Stomach (tissue), 9 donors: ENCODE measurements around the gene RIPOR3. TPM values are rescaled to one million over a fixed set of nuclear protein-coding genes. Genes with fewer than 3 reads are reported as not detected.

Source experiments
- DNase-seq, 2 donors: peaks; one replicate each; pipeline versions ENCODE4 v3.0.0 to v3.0.0-alpha.2; 2013 to 2019
- H3K27ac ChIP-seq, 5 donors: fragments of 200-600 bp in 4 of 5; sonication (generic) in 4 of 5; one replicate each; pipeline ENCODE4 v1.5.1; 2013 to 2019; ENCODE audit warnings: mild to moderate bottlenecking in 1 of 5, moderate library complexity in 1 of 5
- H3K27me3 ChIP-seq, 3 donors: fragments of 200-600 bp; sonication (generic); one replicate each; pipeline ENCODE4 v1.5.1; 2017 to 2019; ENCODE audit warnings: mixed run types in 1 of 3
- H3K36me3 ChIP-seq, 4 donors: fragments of 200-600 bp; sonication (generic); 1 replicate in 3 of 4; 2 replicates in 1 of 4; pipeline ENCODE4 v1.5.1; 2016 to 2019
- H3K4me1 ChIP-seq, 4 donors: fragments of 200-600 bp; sonication (generic); one replicate each; pipeline ENCODE4 v1.5.1; 2016 to 2019
- H3K4me3 ChIP-seq, 4 donors: fragments of 200-600 bp; sonication (generic) in 3 of 4; one replicate each; pipeline ENCODE4 v1.5.1; 2016 to 2019; ENCODE audit warnings: mild to moderate bottlenecking in 1 of 4
- H3K9me3 ChIP-seq, 4 donors: fragments of 200-600 bp; sonication (generic); one replicate each; pipeline ENCODE4 v1.5.1; 2016 to 2019
- EP300 ChIP-seq: sonication (generic); formaldehyde crosslinking; IDR thresholded peaks from one replicate; pipeline ENCODE4 v1.6.1; 2017; ENCODE audit warnings: antibody characterized with exemption
- POLR2A ChIP-seq, 4 donors: fragments of 450-650 bp; IDR thresholded peaks; one replicate each; pipeline ENCODE4 v1.6.1; 2016; ENCODE audit warnings: antibody characterized with exemption in 4 of 4, control low read depth in 2 of 4, mild to moderate bottlenecking in 1 of 4, moderate library complexity in 1 of 4
- POLR2AphosphoS5 ChIP-seq, 3 donors: sonication (generic); formaldehyde crosslinking; IDR thresholded peaks; one replicate each; pipeline ENCODE4 v1.6.1; 2016; ENCODE audit warnings: antibody characterized with exemption in 3 of 3
- WGBS, 5 donors: extraction: QIAGEN DNeasy Blood & Tissue Kit in 3 of 5; methylation state at CpG; one replicate each; pipeline versions ENCODE4 v1.1.5 to v1.1.7; 2013 to 2018; 5-methylcytosine and 5-hydroxymethylcytosine counted together
- intact Hi-C: fragments of 100-400 bp; cut with DNase I; formaldehyde crosslinking; loops from one replicate; pipeline ENCODE4 v1.15.1; 2023; ENCODE audit warnings: low total_unique reads
- polyA plus RNA-seq, 3 donors: library from polyadenylated mRNA; stranded (reverse); fragments of 200-250 nt; gene quantifications; one replicate each; pipeline ENCODE4 v1.2.3, GENCODE V29; 2013
- total RNA-seq, 5 donors: library from RNA; depleted of rRNA; stranded (reverse); fragments of >200 nt; gene quantifications; one replicate each; pipeline versions ENCODE4 v1.1.0 to v1.2.3, GENCODE V29; 2014 to 2016
- TF ChIP-seq, protein P1 (sequence below), 7 experiments: fragments of 450-650 bp in 4 of 7; fragments of 200-600 bp in 3 of 7; sonication (generic) in 3 of 7; IDR thresholded peaks; one replicate each; pipeline ENCODE4 v1.5.1; 2016 to 2019; ENCODE audit warnings: antibody characterized with exemption in 7 of 7, control low read depth in 2 of 7, mild to moderate bottlenecking in 1 of 7
- donor health status: healthy with polysubstance abuse.
- donor health status: Bipolar disorder and iron deficiency.
- donor health status: healthy.

RIPOR3 gene
- total and polyA plus RNA-seq, 8 donors, result 4.4 to 61.1 (median 8.2) TPM

DNA sequence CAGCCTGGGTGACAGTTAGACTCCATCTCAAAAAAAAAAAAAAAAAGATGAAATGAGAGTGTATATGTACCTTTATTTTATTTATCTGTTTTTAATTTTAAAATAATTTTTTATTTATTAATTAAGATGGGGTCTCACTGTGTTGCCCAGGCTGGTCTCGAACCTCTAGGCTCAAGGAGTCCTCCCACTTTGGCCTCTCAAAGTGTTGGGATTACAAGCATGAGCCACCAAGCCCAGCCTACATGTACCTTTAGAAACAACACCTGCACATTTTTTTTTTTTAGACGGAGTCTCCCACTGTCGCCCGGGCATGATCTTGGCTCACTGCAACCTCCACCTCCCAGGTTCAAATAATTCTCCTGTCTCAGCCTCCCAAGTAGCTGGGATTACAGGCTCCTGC lies 28.0 kb upstream of the RIPOR3 start:
- TF ChIP-seq POLR2A (IDR thresholded peaks at IDR 0.05) (no peak), EP300 (no peak), POLR2AphosphoS5 (IDR thresholded peaks at IDR 0.05) (no peak)
- TF ChIP-seq, protein P1, sequence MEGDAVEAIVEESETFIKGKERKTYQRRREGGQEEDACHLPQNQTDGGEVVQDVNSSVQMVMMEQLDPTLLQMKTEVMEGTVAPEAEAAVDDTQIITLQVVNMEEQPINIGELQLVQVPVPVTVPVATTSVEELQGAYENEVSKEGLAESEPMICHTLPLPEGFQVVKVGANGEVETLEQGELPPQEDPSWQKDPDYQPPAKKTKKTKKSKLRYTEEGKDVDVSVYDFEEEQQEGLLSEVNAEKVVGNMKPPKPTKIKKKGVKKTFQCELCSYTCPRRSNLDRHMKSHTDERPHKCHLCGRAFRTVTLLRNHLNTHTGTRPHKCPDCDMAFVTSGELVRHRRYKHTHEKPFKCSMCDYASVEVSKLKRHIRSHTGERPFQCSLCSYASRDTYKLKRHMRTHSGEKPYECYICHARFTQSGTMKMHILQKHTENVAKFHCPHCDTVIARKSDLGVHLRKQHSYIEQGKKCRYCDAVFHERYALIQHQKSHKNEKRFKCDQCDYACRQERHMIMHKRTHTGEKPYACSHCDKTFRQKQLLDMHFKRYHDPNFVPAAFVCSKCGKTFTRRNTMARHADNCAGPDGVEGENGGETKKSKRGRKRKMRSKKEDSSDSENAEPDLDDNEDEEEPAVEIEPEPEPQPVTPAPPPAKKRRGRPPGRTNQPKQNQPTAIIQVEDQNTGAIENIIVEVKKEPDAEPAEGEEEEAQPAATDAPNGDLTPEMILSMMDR (IDR thresholded peaks at IDR 0.05), result no peak
- Histone ChIP-seq H3K4me1 (peaks cover 1 to 7% (median 3%) of the 10 kb centered on the region in 4 donors), H3K36me3 (no peaks in the 10 kb centered on the region), H3K27ac (no peak overlapping the region), H3K9me3 (no peaks in the 10 kb centered on the region), H3K4me3 (no peak overlapping the region), H3K27me3 (no peaks in the 10 kb centered on the region)
- DNase-seq, result no peak
- 93 to 97% (median 95%) methylated on average over 4 of the region's 4 CpGs for WGBS, 5 donors
- intact Hi-C loops, result no loop called here

DNA sequence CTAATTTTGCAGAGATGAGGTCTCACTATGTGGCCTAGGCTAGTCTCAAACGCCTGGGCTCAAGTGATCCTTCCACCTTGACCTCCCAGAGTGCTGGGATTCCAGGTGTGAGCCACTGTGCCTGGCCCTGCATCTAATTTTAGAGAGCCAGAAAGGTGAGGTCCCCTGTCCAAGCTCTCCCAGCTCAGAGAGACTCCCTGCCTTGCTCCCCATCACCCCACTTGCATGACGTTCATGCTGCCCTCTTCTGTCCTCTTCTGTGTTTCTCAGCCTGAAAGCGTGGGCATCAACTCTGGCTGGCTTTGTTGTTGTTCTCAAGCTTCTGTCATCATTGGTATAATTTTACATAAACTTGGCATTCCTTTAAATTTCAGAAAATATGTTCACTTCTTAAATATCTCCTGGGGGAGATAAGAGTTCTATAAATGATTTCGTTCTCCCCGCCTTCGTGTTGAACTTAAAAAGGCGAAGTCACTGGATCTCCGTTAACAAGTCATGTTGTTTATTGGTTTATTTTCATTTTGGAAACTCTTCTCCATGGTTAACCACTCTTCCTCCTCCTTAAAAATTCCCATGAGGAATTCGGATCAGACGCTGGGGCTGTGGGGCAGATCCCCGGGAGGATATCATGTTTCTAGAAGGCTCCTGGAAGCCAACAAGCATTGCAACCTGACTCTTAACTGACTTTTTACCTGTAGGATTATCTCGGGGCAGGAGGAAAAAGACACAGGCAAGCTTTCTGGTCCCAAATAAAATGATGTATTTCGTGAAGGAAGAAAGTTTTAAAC lies 26.8 kb upstream of the RIPOR3 start:
- Histone ChIP-seq H3K9me3 (no peaks in the 10 kb centered on the region), H3K36me3 (no peaks in the 10 kb centered on the region), H3K27me3 (no peaks in the 10 kb centered on the region), H3K4me1 (peaks cover 0 to 9% (median 6%) of the 10 kb centered on the region in 4 donors), H3K4me3 (no peak overlapping the region), H3K27ac (no peak overlapping the region)
- TF ChIP-seq POLR2AphosphoS5 (IDR thresholded peaks at IDR 0.05), result no peak
- no peak for TF ChIP-seq POLR2A (IDR thresholded peaks at IDR 0.05)
- TF ChIP-seq EP300, result no peak
- TF ChIP-seq, protein P1 (IDR thresholded peaks at IDR 0.05), result no peak
- intact Hi-C loops, result no loop called here
- 61 to 70% (median 64%) methylated on average over 13 of the region's 13 CpGs for WGBS, 5 donors
- no peak for DNase-seq

DNA sequence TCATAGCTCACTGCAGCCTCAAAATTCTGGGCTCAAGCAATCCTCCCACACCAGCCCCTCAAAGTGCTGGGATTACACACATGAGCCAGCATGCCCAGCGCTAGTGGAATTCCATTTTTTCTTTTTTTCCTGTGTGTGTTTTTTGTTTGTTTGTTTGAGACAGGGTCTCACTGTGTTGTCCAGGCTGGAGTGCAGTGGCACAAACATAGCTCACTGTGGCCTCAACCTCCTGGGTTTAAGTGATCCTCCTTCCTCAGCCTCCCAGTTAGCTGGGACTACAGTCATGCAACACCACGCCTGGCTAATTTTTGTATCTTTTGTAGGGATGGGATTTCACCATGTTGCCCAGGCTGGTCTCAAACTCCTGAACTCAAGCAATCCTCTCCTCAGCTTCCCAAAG lies 26.0 kb upstream of the RIPOR3 start:
- intact Hi-C loops, result no loop called here
- no peak for DNase-seq
- no peak overlapping the region for H3K27ac ChIP-seq
- peaks cover 0 to 9% (median 6%) of the 10 kb centered on the region in 4 donors for H3K4me1 ChIP-seq
- no peaks in the 10 kb centered on the region for H3K36me3 ChIP-seq
- no peaks in the 10 kb centered on the region for H3K27me3 ChIP-seq
- TF ChIP-seq, protein P1 (IDR thresholded peaks at IDR 0.05), result no peak
- no peak for TF ChIP-seq POLR2A (IDR thresholded peaks at IDR 0.05)
- no peak for TF ChIP-seq POLR2AphosphoS5 (IDR thresholded peaks at IDR 0.05)
- TF ChIP-seq EP300, result no peak
- no peak overlapping the region for H3K4me3 ChIP-seq
- H3K9me3 ChIP-seq, result no peaks in the 10 kb centered on the region
- 50 to 93% (median 73%) methylated on average over 2 of the region's 2 CpGs for WGBS, 5 donors

DNA sequence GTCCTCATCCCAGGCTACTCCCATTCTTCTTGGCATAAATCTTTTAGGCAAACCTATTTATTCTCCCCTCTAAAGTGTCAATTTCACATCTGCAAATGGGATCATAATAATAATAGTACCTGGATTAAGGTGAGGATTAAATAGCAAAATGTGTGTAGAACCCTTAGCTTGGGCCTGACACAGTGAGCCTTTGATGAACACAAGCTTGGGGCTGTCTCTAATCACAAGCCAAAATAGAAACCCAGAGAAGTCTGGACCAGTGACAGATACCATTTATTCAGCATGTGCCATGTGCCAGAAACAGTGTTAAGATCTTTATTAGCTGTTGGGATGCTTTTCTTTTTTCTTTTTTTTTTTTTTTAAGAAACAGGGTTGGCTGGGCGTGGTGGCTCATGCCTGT lies 25.2 kb upstream of the RIPOR3 start:
- 69 to 92% (median 78%) methylated on average over 1 of the region's 1 CpG for WGBS, 5 donors
- H3K27ac ChIP-seq, result no peak overlapping the region
- H3K4me1 ChIP-seq, result peaks cover 0 to 9% (median 7%) of the 10 kb centered on the region in 4 donors
- DNase-seq, result no peak
- H3K9me3 ChIP-seq, result no peaks in the 10 kb centered on the region
- TF ChIP-seq POLR2AphosphoS5 (IDR thresholded peaks at IDR 0.05) (no peak), EP300 (no peak), POLR2A (IDR thresholded peaks at IDR 0.05) (no peak)
- TF ChIP-seq, protein P1 (IDR thresholded peaks at IDR 0.05), result no peak
- H3K27me3 ChIP-seq, result no peaks in the 10 kb centered on the region
- no peak overlapping the region for H3K4me3 ChIP-seq
- H3K36me3 ChIP-seq, result no peaks in the 10 kb centered on the region
- intact Hi-C loops, result no loop called here
